Cardiac fibroblast (primary cell): Measurements from ENCODE around the gene SYNC.
"Not testable (repeated sequence)": the region's sequence is repeated elsewhere in the genome, so short reads cannot be mapped to it uniquely, and the experiment has no call there.

Experiments
- DNase-seq, 2 donors: peaks; one replicate each; pipeline versions ENCODE4 v3.0.0 to v3.0.0-alpha.2; 2010; ENCODE audit warnings: low read depth in 2 of 2
- H3K4me3 ChIP-seq, 2 donors: replicated peaks in 1 of 2; 1 replicate in 1 of 2; 2 replicates in 1 of 2; pipeline ENCODE4 v1.5.1; 2011; ENCODE audit warnings: low read depth in 2 of 2, low read length in 2 of 2, mild to moderate bottlenecking in 2 of 2, moderate library complexity in 1 of 2
- TF ChIP-seq, protein P1 (sequence below): IDR thresholded peaks from one replicate; pipeline ENCODE4 v1.5.1; 2011; ENCODE audit warnings: low read depth, mild to moderate bottlenecking, low read length, inconsistent platforms

Gene SYNC

DNA sequence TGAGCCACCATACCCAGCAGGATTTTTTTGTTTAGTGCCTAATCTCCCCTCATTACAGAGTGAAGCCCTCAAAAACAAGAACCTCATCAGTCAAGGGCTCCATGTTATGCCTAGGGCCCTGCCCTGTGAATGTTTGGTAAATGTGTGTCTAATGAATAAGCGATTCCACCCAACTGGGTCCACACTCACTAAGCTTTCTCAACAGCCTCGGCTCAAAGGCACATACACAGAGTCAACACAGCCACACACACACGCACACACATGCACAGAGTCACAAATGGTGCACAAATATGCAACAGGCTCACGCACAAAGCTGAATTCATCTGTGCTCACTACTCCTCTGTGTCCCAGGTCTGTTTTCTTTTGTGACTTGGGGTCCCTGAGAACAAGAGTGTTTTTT, 11.7 kb upstream of the SYNC start:
- no peak for DNase-seq
- no peak overlapping the region for H3K4me3 ChIP-seq
- TF ChIP-seq, protein P1, sequence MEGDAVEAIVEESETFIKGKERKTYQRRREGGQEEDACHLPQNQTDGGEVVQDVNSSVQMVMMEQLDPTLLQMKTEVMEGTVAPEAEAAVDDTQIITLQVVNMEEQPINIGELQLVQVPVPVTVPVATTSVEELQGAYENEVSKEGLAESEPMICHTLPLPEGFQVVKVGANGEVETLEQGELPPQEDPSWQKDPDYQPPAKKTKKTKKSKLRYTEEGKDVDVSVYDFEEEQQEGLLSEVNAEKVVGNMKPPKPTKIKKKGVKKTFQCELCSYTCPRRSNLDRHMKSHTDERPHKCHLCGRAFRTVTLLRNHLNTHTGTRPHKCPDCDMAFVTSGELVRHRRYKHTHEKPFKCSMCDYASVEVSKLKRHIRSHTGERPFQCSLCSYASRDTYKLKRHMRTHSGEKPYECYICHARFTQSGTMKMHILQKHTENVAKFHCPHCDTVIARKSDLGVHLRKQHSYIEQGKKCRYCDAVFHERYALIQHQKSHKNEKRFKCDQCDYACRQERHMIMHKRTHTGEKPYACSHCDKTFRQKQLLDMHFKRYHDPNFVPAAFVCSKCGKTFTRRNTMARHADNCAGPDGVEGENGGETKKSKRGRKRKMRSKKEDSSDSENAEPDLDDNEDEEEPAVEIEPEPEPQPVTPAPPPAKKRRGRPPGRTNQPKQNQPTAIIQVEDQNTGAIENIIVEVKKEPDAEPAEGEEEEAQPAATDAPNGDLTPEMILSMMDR: no peak

DNA sequence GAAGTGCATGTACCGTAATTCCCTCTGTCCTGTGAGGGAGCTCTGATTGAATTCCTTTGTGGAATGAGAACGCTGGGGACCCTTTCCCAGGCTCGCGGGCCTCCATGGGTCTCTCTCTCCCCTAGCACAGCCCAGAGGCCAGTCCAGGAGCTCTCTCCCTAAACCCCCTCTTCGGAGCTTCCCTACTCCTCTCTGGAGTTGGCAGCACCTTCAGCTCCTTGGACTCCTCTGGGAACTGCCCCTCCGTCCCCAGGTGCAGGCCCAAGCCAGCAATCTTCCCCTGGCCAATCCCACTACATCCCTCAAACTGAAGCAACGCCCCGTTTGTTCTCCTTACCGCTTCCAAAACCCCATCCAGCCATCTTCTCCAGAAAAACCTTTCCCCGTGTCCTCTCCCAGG, 10.5 kb upstream of the SYNC start:
- TF ChIP-seq, protein P1: no peak
- no peak overlapping the region for H3K4me3 ChIP-seq
- DNase-seq: no peak

- not testable (repeated sequence) for H3K4me3 ChIP-seq, DNase-seq
Observed at GRCh38 chr1:32711221-32711620, 8.7 kb upstream of the SYNC start.

DNA sequence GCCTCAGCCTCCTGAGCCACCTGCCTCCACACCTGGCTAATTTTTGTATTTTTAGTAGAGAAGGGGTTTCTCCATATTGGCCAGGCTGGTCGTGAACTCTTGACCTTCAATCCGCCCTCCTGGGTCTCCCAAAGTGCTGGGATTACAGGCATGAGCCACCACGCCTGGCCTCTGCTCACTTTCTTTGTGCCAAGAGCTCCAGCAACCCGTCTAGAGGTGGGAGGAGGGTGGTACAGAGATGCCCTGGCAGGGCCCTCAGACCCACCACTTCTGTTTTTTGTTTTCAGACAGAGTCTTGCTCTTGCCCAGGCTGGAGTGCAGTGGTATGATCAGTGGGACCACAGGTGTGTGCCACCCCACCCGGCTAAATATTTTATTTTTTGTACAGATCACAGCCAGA, 6.9 kb upstream of the SYNC start:
- no peak for DNase-seq
- TF ChIP-seq, protein P1: no peak
- H3K4me3 ChIP-seq: no peak overlapping the region

DNA sequence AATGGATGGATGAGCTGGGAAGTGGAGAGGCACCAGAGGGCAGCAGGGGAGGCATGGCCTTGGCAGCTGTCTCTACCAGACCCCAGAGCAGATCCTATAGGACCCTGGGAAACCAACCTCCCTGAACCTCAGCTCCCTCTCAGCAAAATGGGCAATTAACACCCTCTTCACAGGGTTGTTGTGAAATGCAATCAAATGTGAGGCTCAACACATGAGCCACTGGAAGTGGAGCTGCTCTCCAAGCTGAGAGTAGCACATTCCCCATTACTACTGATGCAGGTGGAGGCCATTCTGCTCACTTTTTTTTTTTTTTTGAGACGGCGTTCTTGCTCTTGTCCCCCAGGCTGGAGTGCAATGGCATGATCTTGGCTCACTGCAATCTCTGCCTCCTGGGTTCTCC, 6.5 kb upstream of the SYNC start:
- H3K4me3 ChIP-seq: no peak overlapping the region
- no peak for DNase-seq
- TF ChIP-seq, protein P1: no peak

GRCh38 chr1:32706491-32706890, 3.9 kb upstream of the SYNC start:
- DNase-seq: peak in 1 of 2 donors; percentile 37
- H3K4me3 ChIP-seq: no peak overlapping the region
- TF ChIP-seq, protein P1: no peak

GRCh38 chr1:32705516-32705915, 2.9 kb upstream of the SYNC start:
- no peak overlapping the region for H3K4me3 ChIP-seq
- DNase-seq: no peak
- TF ChIP-seq, protein P1: no peak
